GM23338 (cell line): ENCODE data around the gene SLC25A42. TPM values are rescaled to one million over a fixed set of nuclear protein-coding genes. Genes with fewer than 3 reads are reported as not detected.

Source experiments
- ATAC-seq: fragments of 200-7000 bp; cut with Tn5 transposase; 3 replicates; pipeline ENCODE4 v1.9.1; 2020
- DNase-seq: peaks from one replicate; pipeline ENCODE4 v3.0.0-alpha.2; 2015; ENCODE audit warnings: low spot score
- H2AFZ ChIP-seq: fragments of 200-600 bp; sonication (generic); 2 replicates; pipeline ENCODE4 v1.8.0; 2016; ENCODE audit warnings: antibody characterized with exemption, mild to moderate bottlenecking, moderate library complexity
- H3F3A ChIP-seq: fragments of 200-600 bp; sonication (generic); replicated peaks from 2 replicates; pipeline ENCODE4 v1.8.0; 2017; ENCODE audit warnings: antibody characterized with exemption, mixed run types, low read depth
- H3K27ac ChIP-seq: fragments of 200-600 bp; sonication (generic); 2 replicates; pipeline ENCODE4 v1.6.1; 2016; ENCODE audit warnings: low read depth
- H3K27me3 ChIP-seq: fragments of 200-600 bp; sonication (generic); 2 replicates; pipeline ENCODE4 v1.8.0; 2016; ENCODE audit warnings: mild to moderate bottlenecking, mixed run types, moderate library complexity; ENCODE audit not compliant: insufficient read depth
- H3K36me3 ChIP-seq: fragments of 200-600 bp; sonication (generic); 2 replicates; pipeline ENCODE4 v1.8.0; 2016; ENCODE audit warnings: mild to moderate bottlenecking; ENCODE audit not compliant: insufficient read depth
- H3K4me1 ChIP-seq: fragments of 200-600 bp; sonication (generic); 2 replicates; pipeline ENCODE4 v1.8.0; 2016; ENCODE audit warnings: mild to moderate bottlenecking, moderate library complexity; ENCODE audit not compliant: insufficient read depth
- H3K4me2 ChIP-seq: fragments of 200-600 bp; sonication (generic); 2 replicates; pipeline ENCODE4 v1.7.1; 2017; ENCODE audit warnings: mixed run types
- H3K4me3 ChIP-seq: fragments of 200-600 bp; sonication (generic); 2 replicates; pipeline ENCODE4 v1.6.1; 2016; ENCODE audit warnings: mixed run types
- H3K79me2 ChIP-seq: fragments of 200-600 bp; sonication (generic); replicated peaks from 2 replicates; pipeline ENCODE4 v1.8.0; 2017; ENCODE audit warnings: mild to moderate bottlenecking; ENCODE audit not compliant: insufficient read depth
- H3K9me2 ChIP-seq: fragments of 200-600 bp; sonication (generic); 2 replicates; pipeline ENCODE4 v1.8.0; 2017; ENCODE audit not compliant: insufficient read depth
- H4K20me1 ChIP-seq: fragments of 200-600 bp; sonication (generic); replicated peaks from 2 replicates; pipeline ENCODE4 v1.8.0; 2017; ENCODE audit warnings: mild to moderate bottlenecking; ENCODE audit not compliant: insufficient read depth
- H3K27ac Mint-ChIP-seq: 2 replicates; pipeline ENCODE4 v1.8.0; 2020; ENCODE audit warnings: inconsistent platforms, mild to moderate bottlenecking, moderate library complexity, mixed read lengths
- H3K27me3 Mint-ChIP-seq: 3 replicates; pipeline ENCODE4 v1.8.0; 2022; ENCODE audit warnings: low read depth, mild to moderate bottlenecking, moderate library complexity, mixed read lengths, inconsistent platforms; ENCODE audit not compliant: insufficient read depth, poor library complexity
- H3K36me3 Mint-ChIP-seq: 3 replicates; pipeline ENCODE4 v1.8.0; 2021; ENCODE audit warnings: low read depth, mild to moderate bottlenecking, inconsistent platforms, moderate library complexity, mixed read lengths
- H3K4me1 Mint-ChIP-seq: 3 replicates; pipeline ENCODE4 v1.8.0; 2020; ENCODE audit warnings: mild to moderate bottlenecking, inconsistent platforms, mixed read lengths
- H3K4me3 Mint-ChIP-seq: 3 replicates; pipeline ENCODE4 v1.8.0; 2021; ENCODE audit warnings: moderate library complexity, mild to moderate bottlenecking, inconsistent platforms, mixed read lengths
- H3K9me3 Mint-ChIP-seq: 3 replicates; pipeline ENCODE4 v1.8.0; 2020; ENCODE audit warnings: moderate library complexity, mild to moderate bottlenecking, inconsistent platforms, mixed read lengths
- CREB1 ChIP-seq: fragments of 250-450 bp; sonication (Bioruptor Pico); IDR thresholded peaks from 2 replicates; pipeline ENCODE4 v1.5.0; 2020; ENCODE audit warnings: low read depth, mild to moderate bottlenecking, moderate library complexity
- CTCF ChIP-seq, 2 experiments: fragments of 200-600 bp in 1 of 2; sonication (generic) in 1 of 2; conservative IDR thresholded peaks; 2 replicates each; pipeline versions ENCODE4 v1.5.1 to v1.6.1; 2016 to 2017; ENCODE audit warnings: antibody characterized with exemption in 2 of 2, low read depth in 2 of 2, mild to moderate bottlenecking in 2 of 2, moderate library complexity in 1 of 2
- JUNB ChIP-seq: IDR thresholded peaks from one replicate; pipeline ENCODE4 v1.6.1; 2016; ENCODE audit warnings: antibody characterized with exemption; ENCODE audit not compliant: unreplicated experiment
- REST ChIP-seq: IDR thresholded peaks from one replicate; pipeline ENCODE4 v1.6.1; 2018; ENCODE audit warnings: antibody characterized with exemption; ENCODE audit not compliant: unreplicated experiment
- STAT1 ChIP-seq: IDR thresholded peaks from one replicate; pipeline ENCODE4 v1.6.1; 2016; ENCODE audit warnings: antibody characterized with exemption; ENCODE audit not compliant: unreplicated experiment
- ZNF331 ChIP-seq: fragments of 250-450 bp; sonication (Bioruptor Pico); IDR thresholded peaks from 2 replicates; pipeline ENCODE4 v1.5.0; 2020; ENCODE audit warnings: low read depth, mild to moderate bottlenecking, moderate library complexity
- polyA plus RNA-seq: library from polyadenylated mRNA; unstranded; fragments of >200 nt; fragmentation: Nextera tagmentation; extraction: Ambion mirVana; gene quantifications from 2 replicates; pipeline ENCODE4 v1.2.1, GENCODE V29; 2016
- total RNA-seq: library from RNA; depleted of rRNA; stranded (reverse); fragments of >200 nt; shearing (Covaris generic); gene quantifications from 2 replicates; pipeline ENCODE4 v1.2.3, GENCODE V29; 2014

SLC25A42 gene
- total and polyA plus RNA-seq, 2 experiments from 2014 or later, result 7.3 to 7.6 TPM

- no peak for TF ChIP-seq CTCF (conservative IDR thresholded peaks at IDR 0.05; ENCODE audit: low read depth in 2 of 2)
- TF ChIP-seq CREB1 (CRISPR knock-in tag), result no peak
- TF ChIP-seq ZNF331 (CRISPR knock-in tag), result no peak
- no peak for TF ChIP-seq REST
Measured at GRCh38 chr19:19057720-19058119, 6.1 kb upstream of the SLC25A42 start (continued).

DNA sequence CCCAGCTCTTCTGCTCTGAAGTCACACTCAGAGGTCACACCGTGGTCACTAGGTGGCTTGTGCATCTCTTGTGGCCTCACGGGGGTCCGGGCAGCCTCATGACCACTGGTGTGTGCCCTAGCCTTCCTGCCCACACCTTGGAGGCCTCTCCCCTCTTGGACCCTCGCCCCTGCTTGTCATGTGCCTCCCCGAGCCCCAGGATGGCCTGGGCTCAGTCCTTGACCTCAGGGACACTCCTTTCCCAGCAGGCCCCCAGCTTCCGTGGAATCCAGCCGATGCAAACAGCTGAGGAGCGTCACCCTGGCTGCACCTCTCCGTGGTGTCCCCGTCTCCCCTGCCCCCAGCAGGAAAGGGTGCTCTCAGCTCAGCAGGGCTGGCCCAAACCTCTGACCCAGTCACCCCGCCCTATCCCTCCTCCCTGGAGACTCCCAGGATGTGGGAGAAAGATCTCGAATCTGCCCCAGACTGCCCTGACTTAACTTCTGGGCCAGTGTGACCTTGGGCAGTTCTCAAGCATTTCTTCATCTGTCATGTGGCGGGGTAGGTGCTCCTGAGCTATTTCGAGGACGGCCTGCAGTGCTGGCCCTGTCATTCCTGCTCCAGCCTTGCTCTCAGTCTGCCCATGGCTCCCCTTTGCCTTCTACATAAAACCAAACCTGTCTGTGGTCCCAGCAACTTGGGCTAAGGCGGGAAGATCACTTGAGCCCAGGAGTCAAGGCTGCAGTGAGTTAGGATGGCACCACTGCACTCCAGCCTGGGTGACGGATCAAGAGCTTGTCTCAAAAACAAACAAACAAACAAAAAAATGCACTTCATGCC lies 4.6 kb upstream of the SLC25A42 start:
- ATAC-seq (no peak), DNase-seq (no peak)
- Mint-ChIP-seq H3K27ac (no peak overlapping the region), H3K4me3 (no peak overlapping the region), H3K4me1 (peaks cover 10% of the 10 kb centered on the region; the same call in 2 of the 3 replicates), H3K36me3 (peaks cover 35% of the 10 kb centered on the region), H3K9me3 (no peaks in the 10 kb centered on the region), H3K27me3 (peaks cover 12% of the 10 kb centered on the region)
- Histone ChIP-seq H3K79me2 (no peaks in the 10 kb centered on the region), H3K4me1 (no peaks in the 10 kb centered on the region; the same call in 1 of the 2 replicates), H4K20me1 (peaks cover 7% of the 10 kb centered on the region; the same call in 1 of the 2 replicates), H2AFZ (no peak overlapping the region), H3F3A (peaks cover 16% of the 10 kb centered on the region), H3K36me3 (peaks cover 3% of the 10 kb centered on the region; the same call in 1 of the 2 replicates), H3K27me3 (peaks cover 2% of the 10 kb centered on the region; the same call in 1 of the 2 replicates), H3K27ac (no peak overlapping the region), H3K4me3 (no peak overlapping the region), H3K9me2 (no peaks in the 10 kb centered on the region), H3K4me2 (no peak overlapping the region)
- TF ChIP-seq JUNB, result no peak
- no peak for TF ChIP-seq STAT1
- TF ChIP-seq CTCF (conservative IDR thresholded peaks at IDR 0.05; ENCODE audit: low read depth in 2 of 2), result no peak
- no peak for TF ChIP-seq REST
- no peak for TF ChIP-seq CREB1 (CRISPR knock-in tag)
